Measurements from ENCODE around the gene ZNF90.

- TF ChIP-seq REST (IDR thresholded peaks at IDR 0.05; ENCODE audit: low read depth) (no peak), RAD21 (IDR thresholded peaks at IDR 0.05; ENCODE audit: low read depth) (no peak), CEBPB (IDR thresholded peaks at IDR 0.05) (no peak), YY1 (IDR thresholded peaks at IDR 0.05; ENCODE audit: low read depth) (no peak), TAF1 (IDR thresholded peaks at IDR 0.05; ENCODE audit: low read depth) (no peak), EGR1 (IDR thresholded peaks at IDR 0.05) (no peak), FOXM1 (IDR thresholded peaks at IDR 0.05; ENCODE audit: borderline replicate concordance, low read depth) (no peak), EP300 (IDR thresholded peaks at IDR 0.05; ENCODE audit: borderline replicate concordance) (no peak), ZBTB7A (IDR thresholded peaks at IDR 0.05; ENCODE audit: low read depth) (no peak), USF1 (IDR thresholded peaks at IDR 0.05) (no peak)
- TF ChIP-seq, protein P1, sequence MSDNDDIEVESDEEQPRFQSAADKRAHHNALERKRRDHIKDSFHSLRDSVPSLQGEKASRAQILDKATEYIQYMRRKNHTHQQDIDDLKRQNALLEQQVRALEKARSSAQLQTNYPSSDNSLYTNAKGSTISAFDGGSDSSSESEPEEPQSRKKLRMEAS (IDR thresholded peaks at IDR 0.05) = no peak
Measured at GRCh38 chr19:20167651-20168122, 89.9 kb downstream of the ZNF90 start.
